Stimulated activated CD8-positive, alpha-beta memory T cell treated with anti-CD3 and anti-CD28 coated beads, Interleukin-7, amount 100 ng/mL, for 24 hours (primary cell): ENCODE measurements around the gene HSPA9.

Source experiments
- DNase-seq: peaks from one replicate; pipeline ENCODE4 v3.0.0-alpha.2; 2020; ENCODE audit warnings: low read depth

HSPA9 gene

GRCh38 chr5:138575194-138576015 is at the start of gene HSPA9:
HSPA9 (minus strand) TSS chr5:138575401; CDS start chr5:138575318, 83 bp downstream.
- peak; percentile 92 for DNase-seq

GRCh38 chr5:138623053-138623452 is 47.9 kb upstream of the HSPA9 start:
- no peak for DNase-seq

GRCh38 chr5:138622051-138622450 is 46.9 kb upstream of the HSPA9 start:
- no peak for DNase-seq

GRCh38 chr5:138620663-138621224 is 45.5 kb upstream of the HSPA9 start:
- no peak for DNase-seq

GRCh38 chr5:138616508-138616907 is 41.3 kb upstream of the HSPA9 start:
- DNase-seq, result no peak

- no peak for DNase-seq
Measured at GRCh38 chr5:138615461-138615860, 40.3 kb upstream of the HSPA9 start.

GRCh38 chr5:138611678-138612218 is 36.5 kb upstream of the HSPA9 start:
- no peak for DNase-seq

- no peak for DNase-seq
Measured at GRCh38 chr5:138610918-138611677, 35.9 kb upstream of the HSPA9 start.

- DNase-seq, result no peak
Measured at GRCh38 chr5:138610415-138610917, 35.3 kb upstream of the HSPA9 start.

GRCh38 chr5:138606378-138607064 is 31.3 kb upstream of the HSPA9 start:
- no peak for DNase-seq

- no peak for DNase-seq
Measured at GRCh38 chr5:138605254-138605972, 30.2 kb upstream of the HSPA9 start.

- no peak for DNase-seq
Measured at GRCh38 chr5:138604176-138604785, 29.1 kb upstream of the HSPA9 start.

GRCh38 chr5:138603249-138603920 is 28.2 kb upstream of the HSPA9 start:
- no peak for DNase-seq

- no peak for DNase-seq
Measured at GRCh38 chr5:138602371-138603000, 27.3 kb upstream of the HSPA9 start.

GRCh38 chr5:138601444-138601843 is 26.2 kb upstream of the HSPA9 start:
- no peak for DNase-seq

GRCh38 chr5:138600446-138600845 is 25.2 kb upstream of the HSPA9 start:
- DNase-seq, result no peak

GRCh38 chr5:138597661-138598400 is 22.6 kb upstream of the HSPA9 start:
- DNase-seq, result no peak

- no peak for DNase-seq
Measured at GRCh38 chr5:138596105-138596881, 21.1 kb upstream of the HSPA9 start.
